IPS-18c (cell line): ENCODE data around the gene FAM222B.
"Not testable (repeated sequence)": the region's sequence is repeated elsewhere in the genome, so short reads cannot be mapped to it uniquely, and the experiment has no call there.

ENCODE experiments used
- H3K4me3 ChIP-seq: 2 replicates; pipeline ENCODE4 v1.7.0; 2013; ENCODE audit warnings: low read depth, mild to moderate bottlenecking, low read length, moderate library complexity; ENCODE audit not compliant: insufficient read depth
- H3K9me3 ChIP-seq: one replicate; pipeline ENCODE4 v1.6.1; 2013; ENCODE audit warnings: mild to moderate bottlenecking, low read length, moderate library complexity; ENCODE audit not compliant: control insufficient read depth, insufficient read depth

Gene FAM222B

DNA sequence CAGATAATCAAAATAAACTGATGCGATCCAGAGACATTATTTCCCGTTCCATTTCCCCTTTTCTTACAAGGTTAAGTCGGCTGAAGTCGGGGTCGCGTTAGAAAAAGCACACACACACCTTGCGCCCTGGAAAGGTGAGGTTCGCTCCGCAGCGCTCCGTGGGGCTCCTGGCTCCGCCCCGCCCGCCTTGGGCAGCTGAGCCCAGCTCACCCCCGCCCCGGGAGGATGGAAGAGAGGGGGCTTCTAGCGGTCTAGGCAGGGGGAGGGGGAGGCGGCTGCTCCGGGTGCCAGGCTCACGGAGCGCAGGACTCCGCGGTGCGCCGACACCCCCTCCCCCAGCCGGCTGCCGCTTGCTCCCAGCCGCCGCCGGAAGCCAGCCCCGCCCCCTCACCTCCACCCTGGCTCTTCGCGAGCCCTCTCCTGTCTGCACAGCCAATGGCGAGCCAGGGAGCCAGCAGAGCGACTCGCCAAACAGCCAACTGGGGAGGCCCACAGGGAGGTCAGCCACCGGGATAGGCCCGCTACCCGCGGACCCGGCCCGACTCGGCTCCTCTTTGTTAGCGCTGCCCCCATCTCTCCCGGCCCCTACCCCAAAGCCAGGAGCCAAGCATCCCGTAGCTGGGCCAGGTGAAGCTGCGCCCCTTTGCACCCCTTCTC, 30.4 kb downstream of the FAM222B start:
- Histone ChIP-seq H3K4me3 (peak overlapping the region; percentile 83), H3K9me3 (no peaks in the 10 kb centered on the region)

DNA sequence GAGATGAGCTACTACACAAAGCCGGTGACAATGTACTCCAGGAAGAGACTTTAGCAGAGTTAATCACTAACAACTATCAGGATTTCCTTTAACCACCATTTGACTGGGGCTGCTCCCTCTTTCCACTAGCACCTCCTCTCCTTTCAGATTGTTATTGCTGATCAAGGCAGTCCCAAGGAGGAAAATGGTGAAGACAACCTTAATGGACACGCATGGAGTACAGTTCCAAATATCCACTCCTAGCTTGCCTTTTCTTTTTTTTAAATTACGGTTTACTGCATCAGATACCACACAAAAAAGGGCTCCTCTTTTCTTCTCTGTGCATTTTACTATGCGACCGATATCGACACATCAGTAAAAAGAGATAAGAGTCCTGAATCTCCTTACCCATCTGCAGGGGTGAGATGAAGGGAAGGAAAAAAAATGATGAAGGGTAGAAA, 30.9 kb downstream of the FAM222B start:
- H3K9me3 ChIP-seq: no peaks in the 10 kb centered on the region
- peak overlapping the region; percentile 83 for H3K4me3 ChIP-seq

- Histone ChIP-seq H3K4me3 (no peak overlapping the region), H3K9me3 (no peaks in the 10 kb centered on the region)
Measured at GRCh38 chr17:28810437-28810836, 32.2 kb downstream of the FAM222B start.

GRCh38 chr17:28807925-28808634, 34.5 kb downstream of the FAM222B start:
- Histone ChIP-seq H3K4me3 (peak overlapping the region; percentile 25), H3K9me3 (no peaks in the 10 kb centered on the region)

DNA sequence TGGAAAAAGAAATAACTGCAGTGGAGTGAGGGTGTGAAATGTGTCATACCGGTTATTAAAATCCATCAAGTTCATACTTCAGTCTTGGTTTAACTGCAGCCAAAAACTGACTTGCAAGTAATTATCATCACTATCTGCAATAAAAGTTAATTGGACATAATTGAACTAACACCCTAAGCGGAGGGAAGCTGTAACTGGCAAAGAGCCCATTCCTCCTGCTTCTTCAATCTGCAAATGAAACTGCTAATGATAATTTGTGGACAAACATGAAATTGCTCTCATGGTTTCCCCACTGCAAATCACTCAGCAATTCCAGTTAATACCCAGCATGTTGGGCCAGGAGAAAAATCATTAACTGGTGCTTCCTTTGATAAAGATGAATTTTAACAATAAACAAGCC, 46.5 kb downstream of the FAM222B start:
- Histone ChIP-seq H3K9me3 (peaks cover 3% of the 10 kb centered on the region), H3K4me3 (no peak overlapping the region)

GRCh38 chr17:28794846-28795441, 47.6 kb downstream of the FAM222B start:
- not testable (repeated sequence) for H3K4me3 ChIP-seq, H3K9me3 ChIP-seq

DNA sequence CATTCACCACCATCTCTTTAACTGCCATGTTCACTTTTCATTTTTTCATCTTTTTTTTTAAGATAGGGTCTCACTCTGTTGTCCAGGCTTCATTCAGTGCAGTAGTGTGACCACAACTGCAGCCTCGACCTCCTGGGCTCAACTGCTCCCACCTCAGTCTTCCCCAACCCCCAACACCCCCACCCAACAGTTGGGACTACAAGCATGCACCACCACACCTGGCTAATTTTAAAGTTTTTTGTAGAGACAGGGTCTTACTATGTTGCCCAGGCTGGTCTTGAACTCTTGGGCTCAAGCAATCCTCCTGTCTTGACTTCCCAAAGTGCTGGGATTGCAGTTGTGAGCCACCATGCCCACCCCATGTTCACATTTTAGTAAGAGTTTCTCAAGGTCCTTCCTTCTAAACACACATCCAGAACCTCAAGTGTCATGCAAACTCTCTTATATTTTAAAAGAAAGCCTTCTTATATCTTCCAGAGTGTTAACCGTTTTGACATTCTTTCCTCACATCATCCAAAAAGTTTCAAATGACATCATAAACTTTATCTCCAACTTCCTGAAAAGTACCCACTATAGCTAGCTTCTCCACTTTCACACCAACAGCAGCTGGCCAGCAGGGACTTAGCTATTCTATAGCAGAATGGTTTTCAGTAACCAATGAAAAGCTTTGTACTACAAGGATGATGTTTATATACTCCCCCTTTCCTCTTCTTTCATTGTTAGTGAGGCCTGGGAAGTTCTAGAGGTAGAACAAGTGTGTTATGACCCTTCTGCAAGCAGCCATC, 49.5 kb downstream of the FAM222B start:
- Histone ChIP-seq H3K4me3 (no peak overlapping the region), H3K9me3 (peaks cover 3% of the 10 kb centered on the region)

DNA sequence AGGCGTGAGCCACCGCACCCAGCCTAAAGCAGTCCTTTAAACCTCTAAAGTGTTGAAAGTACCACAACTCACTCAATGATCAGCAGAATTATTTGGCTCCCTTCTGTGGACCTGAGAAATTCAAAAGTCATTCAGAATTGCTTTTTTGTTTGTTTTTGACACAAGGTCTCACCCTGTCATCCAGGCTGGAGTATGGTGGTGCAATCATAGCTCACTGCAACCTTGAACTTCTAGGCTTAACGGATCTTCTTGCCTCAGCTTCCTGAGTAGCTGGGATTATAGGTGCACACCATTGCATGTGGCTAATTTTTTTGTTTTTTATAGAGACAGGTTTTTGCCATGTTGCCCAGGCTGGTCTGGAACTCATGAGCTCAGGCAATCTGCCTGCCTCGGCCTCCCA, 54.5 kb downstream of the FAM222B start:
- H3K4me3 ChIP-seq: no peak overlapping the region
- no peaks in the 10 kb centered on the region for H3K9me3 ChIP-seq

DNA sequence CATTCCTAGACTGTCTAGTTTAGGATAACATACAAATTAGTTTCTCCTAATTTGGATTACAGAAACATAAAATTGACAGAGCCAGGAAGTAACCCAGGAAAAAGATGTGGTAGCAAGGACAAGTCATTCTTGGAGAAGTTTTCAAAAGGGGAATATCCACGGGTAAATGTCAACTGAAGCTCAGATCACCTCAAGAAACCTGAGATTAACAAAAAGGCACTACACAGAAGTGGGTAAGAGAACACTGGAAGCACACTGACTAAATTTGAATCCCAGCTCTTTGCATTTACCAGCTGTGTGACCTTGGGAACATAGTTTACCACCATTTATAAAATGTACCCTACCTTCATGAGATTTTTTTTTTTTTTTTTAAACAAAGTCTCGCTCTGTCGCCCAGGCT, 59.4 kb downstream of the FAM222B start:
- H3K9me3 ChIP-seq: no peaks in the 10 kb centered on the region
- no peak overlapping the region for H3K4me3 ChIP-seq

DNA sequence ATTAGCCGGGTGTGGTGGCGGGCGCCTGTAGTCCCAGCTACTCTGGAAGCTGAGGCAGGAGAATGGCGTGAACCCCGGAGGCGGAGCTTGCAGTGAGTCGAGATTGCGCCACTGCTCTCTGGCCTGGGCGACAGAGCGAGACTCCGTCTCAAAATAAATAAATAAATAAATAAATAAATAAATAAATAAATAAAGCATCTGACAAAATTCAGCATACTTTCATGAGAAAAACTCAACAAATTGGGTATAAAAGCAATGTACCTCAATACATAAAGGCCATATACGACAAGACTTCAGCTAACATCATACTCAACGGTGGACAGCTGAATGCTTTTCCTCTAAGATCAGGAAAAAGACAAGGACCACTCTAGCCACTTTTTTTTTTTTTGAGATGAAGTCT, 63.0 kb downstream of the FAM222B start:
- H3K4me3 ChIP-seq, H3K9me3 ChIP-seq: not testable (repeated sequence)

- no peak overlapping the region for H3K4me3 ChIP-seq
- H3K9me3 ChIP-seq: no peaks in the 10 kb centered on the region
Measured at GRCh38 chr17:28777178-28777577, 65.4 kb downstream of the FAM222B start.

GRCh38 chr17:28774206-28774605, 68.4 kb downstream of the FAM222B start:
- no peaks in the 10 kb centered on the region for H3K9me3 ChIP-seq
- no peak overlapping the region for H3K4me3 ChIP-seq

- no peak overlapping the region for H3K4me3 ChIP-seq
- H3K9me3 ChIP-seq: no peaks in the 10 kb centered on the region
Measured at GRCh38 chr17:28773736-28774135, 68.9 kb downstream of the FAM222B start.

GRCh38 chr17:28765038-28765437, 77.6 kb downstream of the FAM222B start:
- Histone ChIP-seq H3K4me3 (no peak overlapping the region), H3K9me3 (no peaks in the 10 kb centered on the region)

DNA sequence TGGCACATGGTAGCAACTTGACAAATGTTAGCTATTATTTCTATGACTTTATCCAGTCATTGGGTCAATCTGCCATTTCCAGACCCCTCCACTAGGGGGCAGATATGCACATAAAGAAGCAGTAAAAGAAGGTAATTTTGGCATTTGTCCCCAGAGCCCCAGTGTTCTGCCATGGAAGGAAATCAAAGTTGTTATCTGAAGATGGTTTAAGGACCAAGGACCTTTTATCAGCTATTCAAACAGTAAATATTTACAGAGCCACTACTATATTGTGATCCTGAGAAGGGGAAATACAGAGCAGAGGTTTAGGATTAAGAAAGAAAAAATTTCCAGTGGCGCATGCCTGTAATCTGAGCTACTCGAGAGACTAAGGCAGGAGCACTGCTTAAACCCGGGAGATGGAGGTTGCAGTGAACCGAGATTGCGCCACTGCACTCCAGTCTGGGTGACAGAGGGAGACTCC, 78.8 kb downstream of the FAM222B start:
- Histone ChIP-seq H3K4me3 (no peak overlapping the region), H3K9me3 (no peaks in the 10 kb centered on the region)

GRCh38 chr17:28763137-28763799, 79.3 kb downstream of the FAM222B start:
- Histone ChIP-seq H3K4me3 (no peak overlapping the region), H3K9me3 (no peaks in the 10 kb centered on the region)
